ENCODE measurements around the gene SENP7.

SENP7 gene

DNA sequence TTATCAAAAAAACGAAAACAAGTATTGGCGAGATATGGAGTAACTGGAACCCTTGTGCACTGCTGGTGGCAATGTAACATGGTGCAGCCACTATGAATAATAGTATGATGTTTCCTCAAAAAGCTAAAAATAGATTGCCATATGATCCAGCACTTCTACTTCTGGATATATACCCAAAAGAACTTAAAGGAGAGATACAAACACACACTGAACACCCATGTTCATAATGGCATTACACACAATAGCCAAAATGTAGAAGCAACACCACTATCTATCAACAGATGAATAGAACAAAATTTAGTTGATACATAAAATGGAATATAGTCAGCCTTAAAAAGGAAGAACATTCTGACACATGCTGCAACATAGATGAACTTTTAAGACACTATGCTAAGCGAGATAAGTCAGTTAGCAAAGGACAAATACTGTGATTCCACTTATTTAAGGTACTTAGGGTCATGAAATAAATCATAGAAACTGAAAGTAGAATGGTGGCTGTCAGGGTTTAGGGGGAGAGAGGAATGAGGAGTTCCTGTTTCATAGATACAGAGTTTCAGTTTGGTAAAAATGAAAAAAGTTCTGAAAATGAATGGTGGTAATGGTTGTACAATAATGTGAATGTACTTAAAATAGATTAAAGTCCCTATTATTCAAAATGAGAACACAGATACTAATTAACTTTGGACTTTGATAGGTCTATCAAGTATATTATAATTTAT is 133.2 kb downstream of the SENP7 start:
- TF ChIP-seq, protein P1, sequence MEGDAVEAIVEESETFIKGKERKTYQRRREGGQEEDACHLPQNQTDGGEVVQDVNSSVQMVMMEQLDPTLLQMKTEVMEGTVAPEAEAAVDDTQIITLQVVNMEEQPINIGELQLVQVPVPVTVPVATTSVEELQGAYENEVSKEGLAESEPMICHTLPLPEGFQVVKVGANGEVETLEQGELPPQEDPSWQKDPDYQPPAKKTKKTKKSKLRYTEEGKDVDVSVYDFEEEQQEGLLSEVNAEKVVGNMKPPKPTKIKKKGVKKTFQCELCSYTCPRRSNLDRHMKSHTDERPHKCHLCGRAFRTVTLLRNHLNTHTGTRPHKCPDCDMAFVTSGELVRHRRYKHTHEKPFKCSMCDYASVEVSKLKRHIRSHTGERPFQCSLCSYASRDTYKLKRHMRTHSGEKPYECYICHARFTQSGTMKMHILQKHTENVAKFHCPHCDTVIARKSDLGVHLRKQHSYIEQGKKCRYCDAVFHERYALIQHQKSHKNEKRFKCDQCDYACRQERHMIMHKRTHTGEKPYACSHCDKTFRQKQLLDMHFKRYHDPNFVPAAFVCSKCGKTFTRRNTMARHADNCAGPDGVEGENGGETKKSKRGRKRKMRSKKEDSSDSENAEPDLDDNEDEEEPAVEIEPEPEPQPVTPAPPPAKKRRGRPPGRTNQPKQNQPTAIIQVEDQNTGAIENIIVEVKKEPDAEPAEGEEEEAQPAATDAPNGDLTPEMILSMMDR (conservative IDR thresholded peaks at IDR 0.05; ENCODE audit: control insufficient read depth, insufficient read depth, low read depth, low read length), result no peak
- no peak for DNase-seq (ENCODE audit: low read depth)

DNA sequence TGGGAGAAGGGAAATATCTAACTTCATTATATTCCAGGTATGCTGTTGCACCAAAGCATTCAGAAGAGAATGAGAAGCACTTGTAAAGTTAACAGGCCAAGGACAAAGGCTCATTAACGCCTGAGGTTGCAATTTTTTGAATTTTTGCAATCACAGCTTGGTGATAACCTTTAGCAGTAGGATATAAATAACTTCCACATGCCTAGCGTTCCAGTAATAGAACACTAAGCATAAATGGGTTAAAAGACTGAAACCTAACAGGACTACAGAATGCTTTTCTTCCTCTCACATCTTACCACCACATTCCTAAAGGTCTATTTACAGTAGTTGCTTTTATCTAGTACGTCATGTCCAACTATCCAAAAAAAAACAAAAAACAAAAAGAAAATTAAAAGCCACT is 135.2 kb downstream of the SENP7 start:
- no peak for DNase-seq (ENCODE audit: low read depth)
- H3K4me3 ChIP-seq (ENCODE audit: control insufficient read depth, low read depth, low read length), result no peak overlapping the region
- TF ChIP-seq, protein P1 (conservative IDR thresholded peaks at IDR 0.05; ENCODE audit: control insufficient read depth, insufficient read depth, low read depth, low read length), result no peak

More for the DNA sequence above, 133.2 kb downstream of the SENP7 start:
- no peak overlapping the region for H3K4me3 ChIP-seq (ENCODE audit: control insufficient read depth, low read depth, low read length)

DNA sequence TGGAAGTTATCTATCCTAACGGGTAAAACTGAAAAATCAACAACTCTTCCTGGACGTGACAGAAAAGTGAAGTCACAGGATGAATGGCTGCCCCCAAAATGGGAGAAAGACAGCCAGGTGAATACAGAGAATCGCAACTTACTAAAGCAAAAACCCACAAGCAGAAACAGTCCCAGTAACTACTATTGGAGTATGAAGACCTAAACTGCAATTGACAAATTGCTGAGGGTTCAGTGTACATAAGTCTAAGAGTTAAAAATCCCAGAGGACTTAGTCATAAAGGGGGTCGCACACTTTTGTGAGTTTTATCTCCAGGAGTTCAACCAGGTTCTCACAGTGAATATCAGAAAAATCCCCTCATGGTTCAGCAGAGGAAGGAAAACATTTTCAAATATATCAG is 135.8 kb downstream of the SENP7 start:
- no peak overlapping the region for H3K4me3 ChIP-seq (ENCODE audit: control insufficient read depth, low read depth, low read length)
- DNase-seq (ENCODE audit: low read depth), result no peak
- TF ChIP-seq, protein P1 (conservative IDR thresholded peaks at IDR 0.05; ENCODE audit: control insufficient read depth, insufficient read depth, low read depth, low read length), result no peak

DNA sequence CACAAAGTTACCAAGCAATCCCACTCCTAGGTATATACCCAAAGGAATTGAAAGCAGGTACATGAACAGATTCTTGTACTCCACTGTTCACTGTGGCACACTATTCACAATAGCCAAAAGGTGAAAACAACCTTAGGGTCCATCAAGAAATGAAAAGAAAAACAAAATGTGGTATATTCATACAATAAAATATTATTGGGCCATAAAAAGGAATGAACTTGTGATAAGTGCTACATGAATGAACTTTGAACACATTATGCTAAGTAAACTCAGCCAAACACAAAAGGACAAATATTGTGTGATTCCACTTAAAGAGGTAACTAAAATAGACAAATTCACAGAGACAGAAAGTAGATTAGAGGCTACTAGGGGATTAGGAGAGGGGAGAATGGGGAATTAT is 137.4 kb downstream of the SENP7 start:
- H3K4me3 ChIP-seq (ENCODE audit: control insufficient read depth, low read depth, low read length), result no peak overlapping the region
- TF ChIP-seq, protein P1 (conservative IDR thresholded peaks at IDR 0.05; ENCODE audit: control insufficient read depth, insufficient read depth, low read depth, low read length), result no peak
- no peak for DNase-seq (ENCODE audit: low read depth)

DNA sequence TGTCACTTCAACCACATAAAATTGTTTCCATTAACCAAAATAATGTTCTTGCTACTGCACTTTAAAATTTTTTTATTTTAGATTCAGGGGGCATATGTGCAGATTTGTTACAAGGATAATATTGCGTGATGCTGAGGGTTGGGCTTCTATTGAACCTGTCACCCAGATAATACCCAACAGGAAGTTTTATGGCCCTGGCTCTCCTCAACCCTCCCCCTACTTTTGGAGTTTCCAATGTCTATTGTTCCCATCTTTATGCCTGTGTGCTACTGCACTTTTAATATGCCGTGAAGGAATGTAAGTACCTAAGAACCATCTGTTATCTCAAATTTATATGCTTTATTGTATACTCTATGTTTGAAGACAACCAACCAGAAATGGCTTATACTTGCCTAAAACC is 150.6 kb downstream of the SENP7 start:
- no peak overlapping the region for H3K4me3 ChIP-seq (ENCODE audit: control insufficient read depth, low read depth, low read length)
- TF ChIP-seq, protein P1 (conservative IDR thresholded peaks at IDR 0.05; ENCODE audit: control insufficient read depth, insufficient read depth, low read depth, low read length), result no peak
- DNase-seq (ENCODE audit: low read depth), result no peak

DNA sequence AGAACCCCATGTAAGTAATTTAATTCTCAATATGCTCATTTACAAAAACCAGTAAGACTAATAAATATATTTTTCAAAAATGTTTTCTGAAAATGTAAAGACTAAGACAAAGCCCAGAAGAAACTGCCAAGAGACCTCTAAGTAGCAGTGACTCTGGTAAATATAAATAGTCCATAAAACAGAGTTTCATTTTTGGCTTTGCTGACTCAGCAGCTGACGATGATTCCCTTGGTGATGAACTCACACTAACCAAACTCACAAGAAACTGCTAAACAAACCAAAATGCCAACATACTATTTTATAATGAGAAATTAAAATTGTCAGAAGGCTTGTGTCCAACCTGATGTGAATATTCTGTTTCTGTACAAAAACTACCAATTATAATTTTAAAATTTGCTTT is 161.2 kb downstream of the SENP7 start:
- TF ChIP-seq, protein P1 (conservative IDR thresholded peaks at IDR 0.05; ENCODE audit: control insufficient read depth, insufficient read depth, low read depth, low read length), result no peak
- peak; percentile 30 for DNase-seq (ENCODE audit: low read depth)
- no peak overlapping the region for H3K4me3 ChIP-seq (ENCODE audit: control insufficient read depth, low read depth, low read length)
